ENCODE data around the gene PRDX3.

PRDX3 gene

GRCh38 chr10:119210633-119211032 is 32.0 kb upstream of the PRDX3 start:
- TF ChIP-seq, protein P1, sequence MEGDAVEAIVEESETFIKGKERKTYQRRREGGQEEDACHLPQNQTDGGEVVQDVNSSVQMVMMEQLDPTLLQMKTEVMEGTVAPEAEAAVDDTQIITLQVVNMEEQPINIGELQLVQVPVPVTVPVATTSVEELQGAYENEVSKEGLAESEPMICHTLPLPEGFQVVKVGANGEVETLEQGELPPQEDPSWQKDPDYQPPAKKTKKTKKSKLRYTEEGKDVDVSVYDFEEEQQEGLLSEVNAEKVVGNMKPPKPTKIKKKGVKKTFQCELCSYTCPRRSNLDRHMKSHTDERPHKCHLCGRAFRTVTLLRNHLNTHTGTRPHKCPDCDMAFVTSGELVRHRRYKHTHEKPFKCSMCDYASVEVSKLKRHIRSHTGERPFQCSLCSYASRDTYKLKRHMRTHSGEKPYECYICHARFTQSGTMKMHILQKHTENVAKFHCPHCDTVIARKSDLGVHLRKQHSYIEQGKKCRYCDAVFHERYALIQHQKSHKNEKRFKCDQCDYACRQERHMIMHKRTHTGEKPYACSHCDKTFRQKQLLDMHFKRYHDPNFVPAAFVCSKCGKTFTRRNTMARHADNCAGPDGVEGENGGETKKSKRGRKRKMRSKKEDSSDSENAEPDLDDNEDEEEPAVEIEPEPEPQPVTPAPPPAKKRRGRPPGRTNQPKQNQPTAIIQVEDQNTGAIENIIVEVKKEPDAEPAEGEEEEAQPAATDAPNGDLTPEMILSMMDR (conservative IDR thresholded peaks at IDR 0.05; ENCODE audit: low read depth, low read length), result no peak
- no peak overlapping the region for H3K4me3 ChIP-seq (ENCODE audit: low read depth, low read length)
- no peak for DNase-seq (ENCODE audit: low read depth)

- peak; percentile 58 for DNase-seq (ENCODE audit: low read depth)
- TF ChIP-seq, protein P1 (conservative IDR thresholded peaks at IDR 0.05; ENCODE audit: low read depth, low read length), result no peak
- H3K4me3 ChIP-seq (ENCODE audit: low read depth, low read length), result peak overlapping the region; percentile 90
These were observed 31.2 kb upstream of the PRDX3 start for GRCh38 chr10:119209736-119210355.

GRCh38 chr10:119209035-119209735 is 30.6 kb upstream of the PRDX3 start:
- TF ChIP-seq, protein P1 (conservative IDR thresholded peaks at IDR 0.05; ENCODE audit: low read depth, low read length), result peak; percentile 92
- peak; percentile 88 for DNase-seq (ENCODE audit: low read depth)
- H3K4me3 ChIP-seq (ENCODE audit: low read depth, low read length), result peak overlapping the region; percentile 90

DNA sequence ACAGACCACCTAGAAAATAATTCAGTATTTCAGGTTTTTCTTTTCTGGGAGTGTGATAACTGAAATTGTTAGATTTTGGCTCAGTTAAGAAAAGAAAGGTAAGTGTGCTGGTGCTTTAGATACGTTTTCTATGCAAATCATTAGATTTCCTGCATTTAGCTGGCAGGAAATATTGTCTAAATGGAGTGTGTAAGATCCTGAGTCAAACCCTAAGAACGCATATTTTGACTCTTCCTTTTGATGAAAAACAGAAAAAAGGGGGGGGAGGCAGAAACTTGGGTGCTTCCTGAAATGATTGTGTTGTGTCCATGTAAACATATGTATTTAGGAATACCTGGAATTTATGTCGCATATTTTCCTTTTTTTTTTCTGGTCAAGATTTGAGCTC is 29.9 kb upstream of the PRDX3 start:
- H3K4me3 ChIP-seq (ENCODE audit: low read depth, low read length), result peak overlapping the region; percentile 90
- TF ChIP-seq, protein P1 (conservative IDR thresholded peaks at IDR 0.05; ENCODE audit: low read depth, low read length), result no peak
- peak; percentile 37 for DNase-seq (ENCODE audit: low read depth)

- peak; percentile 72 for DNase-seq (ENCODE audit: low read depth)
- TF ChIP-seq, protein P1 (conservative IDR thresholded peaks at IDR 0.05; ENCODE audit: low read depth, low read length), result no peak
- peak overlapping the region; percentile 90 for H3K4me3 ChIP-seq (ENCODE audit: low read depth, low read length)
These were observed 29.3 kb upstream of the PRDX3 start for GRCh38 chr10:119207713-119208552.

DNA sequence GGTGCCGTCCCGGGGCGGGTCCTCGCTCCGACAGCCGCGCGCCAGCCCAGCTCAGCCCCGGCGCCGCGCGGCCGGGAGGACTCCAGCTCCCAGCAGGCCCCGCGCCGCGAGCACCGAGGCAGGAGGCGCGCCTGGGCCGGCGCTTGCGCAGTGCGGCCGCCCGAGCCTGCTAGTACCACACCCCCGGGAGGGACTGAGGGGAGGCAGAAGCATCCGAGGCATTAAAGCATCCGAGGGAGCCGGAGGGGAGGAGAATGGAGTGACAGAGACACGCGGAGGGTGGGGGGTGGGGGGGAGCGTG is 28.7 kb upstream of the PRDX3 start, which contains the start of gene GRK5:
Gene GRK5, plus strand, starts transcription at position 206 of the 301 bp plus-strand sequence. CDS start 347 bp downstream, outside the sequence.
- peak within 1 kb of the TSS; percentile 90 for H3K4me3 ChIP-seq (ENCODE audit: low read depth, low read length)
- peak; percentile 99 for DNase-seq (ENCODE audit: low read depth)
- TF ChIP-seq, protein P1 (conservative IDR thresholded peaks at IDR 0.05; ENCODE audit: low read depth, low read length), result no peak
